Gastroesophageal sphincter (tissue), 4 donors: ENCODE measurements around the gene SPRR5. TPM values are rescaled to one million over a fixed set of nuclear protein-coding genes. Genes with fewer than 3 reads are reported as not detected.

Experiments used
- ATAC-seq: fragments of 150-250 bp; one replicate; pipeline ENCODE4 v1.9.1; 2016; ENCODE audit warnings: mild to moderate bottlenecking, moderate library complexity
- H3K27ac ChIP-seq, 4 donors: fragments of 200-600 bp; sonication (generic) in 3 of 4; 1 replicate in 3 of 4; 2 replicates in 1 of 4; pipeline ENCODE4 v1.5.1; 2016 to 2019
- H3K27me3 ChIP-seq: fragments of 200-600 bp; sonication (generic); one replicate; pipeline ENCODE4 v1.5.1; 2019
- H3K36me3 ChIP-seq, 2 donors: fragments of 200-600 bp; sonication (generic); one replicate each; pipeline ENCODE4 v1.5.1; 2019; ENCODE audit warnings: control low read depth in 1 of 2
- H3K4me1 ChIP-seq, 3 donors: fragments of 200-600 bp; sonication (generic); 1 replicate in 2 of 3; 2 replicates in 1 of 3; pipeline ENCODE4 v1.5.1; 2016 to 2019; ENCODE audit warnings: control low read depth in 2 of 3
- H3K4me3 ChIP-seq, 2 donors: fragments of 200-600 bp; sonication (generic); one replicate each; pipeline ENCODE4 v1.5.1; 2019; ENCODE audit warnings: mild to moderate bottlenecking in 1 of 2, moderate library complexity in 1 of 2
- H3K9me3 ChIP-seq, 3 donors: fragments of 200-600 bp; sonication (generic); one replicate each; pipeline ENCODE4 v1.5.1; 2017 to 2019; ENCODE audit warnings: control low read depth in 2 of 3
- EP300 ChIP-seq: sonication (generic); formaldehyde crosslinking; IDR thresholded peaks from one replicate; pipeline ENCODE4 v1.6.1; 2017; ENCODE audit warnings: antibody characterized with exemption, mild to moderate bottlenecking
- POLR2A ChIP-seq, 2 donors: fragments of 450-650 bp; IDR thresholded peaks; one replicate each; pipeline ENCODE4 v1.6.1; 2017; ENCODE audit warnings: antibody characterized with exemption in 2 of 2, mild to moderate bottlenecking in 2 of 2, moderate library complexity in 1 of 2
- POLR2AphosphoS5 ChIP-seq: sonication (generic); formaldehyde crosslinking; IDR thresholded peaks from one replicate; pipeline ENCODE4 v1.6.1; 2017; ENCODE audit warnings: antibody characterized with exemption
- WGBS, 2 donors: methylation state at CpG; one replicate each; pipeline ENCODE4 v1.1.5; 2018; ENCODE audit warnings: low coverage in 1 of 2; 5-methylcytosine and 5-hydroxymethylcytosine counted together
- total RNA-seq, 4 donors: library from RNA; depleted of rRNA; stranded (reverse); fragments of >200 nt; gene quantifications; one replicate each; pipeline ENCODE4 v1.1.0, GENCODE V29; 2016
- TF ChIP-seq, protein P1 (sequence below), 4 experiments: fragments of 200-600 bp in 2 of 4; fragments of 450-650 bp in 2 of 4; sonication (generic) in 1 of 4; IDR thresholded peaks; one replicate each; pipeline ENCODE4 v1.5.1; 2017 to 2019; ENCODE audit warnings: antibody characterized with exemption in 4 of 4, mild to moderate bottlenecking in 2 of 4, moderate library complexity in 2 of 4

Gene SPRR5
- not detected for total RNA-seq

- H3K27ac ChIP-seq: no peak within 1 kb of the TSS
- WGBS, 2 donors: 40 to 79% methylated on average over 1 to 2 of the region's 4 CpGs
- H3K36me3 ChIP-seq: no peaks in the 10 kb centered on the region
- TF ChIP-seq POLR2AphosphoS5: no peak
- TF ChIP-seq, protein P1, sequence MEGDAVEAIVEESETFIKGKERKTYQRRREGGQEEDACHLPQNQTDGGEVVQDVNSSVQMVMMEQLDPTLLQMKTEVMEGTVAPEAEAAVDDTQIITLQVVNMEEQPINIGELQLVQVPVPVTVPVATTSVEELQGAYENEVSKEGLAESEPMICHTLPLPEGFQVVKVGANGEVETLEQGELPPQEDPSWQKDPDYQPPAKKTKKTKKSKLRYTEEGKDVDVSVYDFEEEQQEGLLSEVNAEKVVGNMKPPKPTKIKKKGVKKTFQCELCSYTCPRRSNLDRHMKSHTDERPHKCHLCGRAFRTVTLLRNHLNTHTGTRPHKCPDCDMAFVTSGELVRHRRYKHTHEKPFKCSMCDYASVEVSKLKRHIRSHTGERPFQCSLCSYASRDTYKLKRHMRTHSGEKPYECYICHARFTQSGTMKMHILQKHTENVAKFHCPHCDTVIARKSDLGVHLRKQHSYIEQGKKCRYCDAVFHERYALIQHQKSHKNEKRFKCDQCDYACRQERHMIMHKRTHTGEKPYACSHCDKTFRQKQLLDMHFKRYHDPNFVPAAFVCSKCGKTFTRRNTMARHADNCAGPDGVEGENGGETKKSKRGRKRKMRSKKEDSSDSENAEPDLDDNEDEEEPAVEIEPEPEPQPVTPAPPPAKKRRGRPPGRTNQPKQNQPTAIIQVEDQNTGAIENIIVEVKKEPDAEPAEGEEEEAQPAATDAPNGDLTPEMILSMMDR (IDR thresholded peaks at IDR 0.05): no peak
- no peak for TF ChIP-seq EP300
- TF ChIP-seq POLR2A (IDR thresholded peaks at IDR 0.05): no peak
- no peaks in the 10 kb centered on the region for H3K9me3 ChIP-seq
- H3K27me3 ChIP-seq: no peaks in the 10 kb centered on the region
- no peaks in the 10 kb centered on the region for H3K4me1 ChIP-seq
- ATAC-seq: no peak
- H3K4me3 ChIP-seq: no peak within 1 kb of the TSS
Observed at GRCh38 chr1:152946651-152947256, at the start of gene SPRR5. Gene SPRR5 (plus strand): TSS chr1:152947206. CDS start chr1:152948555, 1,349 bp downstream.

DNA sequence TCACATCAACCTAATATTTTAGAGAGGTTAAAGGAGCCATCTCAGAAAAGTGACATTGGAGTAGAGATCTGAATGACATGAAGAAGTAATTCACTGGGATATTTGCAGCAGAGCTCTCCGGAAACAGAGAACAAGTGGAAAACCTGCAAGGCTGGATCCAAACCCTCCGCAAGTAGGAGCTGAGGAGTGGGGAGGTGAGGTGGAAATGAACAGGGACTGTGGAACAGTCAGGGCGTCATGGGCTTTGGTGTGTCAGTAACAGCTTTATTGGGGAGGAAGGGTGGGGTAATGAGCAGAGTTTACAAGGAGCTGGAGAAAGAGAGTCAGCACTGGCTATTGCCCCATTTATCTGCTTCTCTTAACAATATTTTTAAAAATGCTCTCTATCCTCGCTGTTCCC lies 48.0 kb upstream of the SPRR5 start:
- WGBS, 2 donors: 53 to 90% methylated on average over 3 to 4 of the region's 4 CpGs
- no peaks in the 10 kb centered on the region for H3K9me3 ChIP-seq
- H3K4me1 ChIP-seq: no peaks in the 10 kb centered on the region
- no peak overlapping the region for H3K4me3 ChIP-seq
- H3K36me3 ChIP-seq: no peaks in the 10 kb centered on the region
- H3K27me3 ChIP-seq: no peaks in the 10 kb centered on the region
- TF ChIP-seq EP300 (no peak), POLR2AphosphoS5 (no peak), POLR2A (IDR thresholded peaks at IDR 0.05) (no peak)
- TF ChIP-seq, protein P1 (IDR thresholded peaks at IDR 0.05): no peak
- H3K27ac ChIP-seq: no peak overlapping the region
- ATAC-seq: no peak

DNA sequence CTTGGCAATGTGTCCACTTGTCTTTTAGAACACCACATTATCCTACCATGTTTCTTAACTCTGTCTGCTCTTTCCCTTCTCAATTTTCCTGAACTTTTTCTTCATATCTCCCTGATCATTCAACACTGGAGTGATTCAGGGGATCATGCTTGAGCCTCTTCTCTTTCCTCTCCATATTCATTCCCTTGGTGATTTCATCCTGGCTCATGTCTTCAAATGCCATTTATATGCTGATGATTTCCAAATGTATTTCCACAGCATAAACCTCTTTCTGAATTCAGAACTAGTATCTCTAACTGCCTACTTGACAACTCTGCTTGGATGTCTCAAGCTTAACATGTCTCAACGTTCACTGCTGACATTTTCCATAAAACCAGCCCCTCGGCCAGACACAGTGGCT lies 47.1 kb upstream of the SPRR5 start:
- Histone ChIP-seq H3K9me3 (no peaks in the 10 kb centered on the region), H3K27ac (no peak overlapping the region), H3K4me3 (no peak overlapping the region), H3K4me1 (no peaks in the 10 kb centered on the region), H3K36me3 (no peaks in the 10 kb centered on the region), H3K27me3 (no peaks in the 10 kb centered on the region)
- ATAC-seq: no peak
- 30 to 40% methylated on average over 1 of the region's 2 CpGs for whole genome bisulfite sequencing, 2 donors
- TF ChIP-seq, protein P1 (IDR thresholded peaks at IDR 0.05): no peak
- TF ChIP-seq POLR2AphosphoS5: no peak
- no peak for TF ChIP-seq POLR2A (IDR thresholded peaks at IDR 0.05)
- no peak for TF ChIP-seq EP300

- TF ChIP-seq, protein P1 (IDR thresholded peaks at IDR 0.05): no peak
- no peak for TF ChIP-seq POLR2AphosphoS5
- TF ChIP-seq EP300: no peak
- TF ChIP-seq POLR2A (IDR thresholded peaks at IDR 0.05): no peak
- no peak for ATAC-seq
- H3K27me3 ChIP-seq: no peaks in the 10 kb centered on the region
- no peaks in the 10 kb centered on the region for H3K9me3 ChIP-seq
- no peak overlapping the region for H3K4me3 ChIP-seq
- H3K36me3 ChIP-seq: no peaks in the 10 kb centered on the region
- H3K27ac ChIP-seq: no peak overlapping the region
- H3K4me1 ChIP-seq: no peaks in the 10 kb centered on the region
- WGBS, 2 donors: 100% methylated on average over 1 to 2 of the region's 5 CpGs
Observed at GRCh38 chr1:152901631-152902030, 45.4 kb upstream of the SPRR5 start.

GRCh38 chr1:152902636-152903035 lies 44.4 kb upstream of the SPRR5 start:
- TF ChIP-seq POLR2AphosphoS5 (no peak), POLR2A (IDR thresholded peaks at IDR 0.05) (no peak), EP300 (no peak)
- TF ChIP-seq, protein P1 (IDR thresholded peaks at IDR 0.05): no peak
- no peak for ATAC-seq
- Histone ChIP-seq H3K4me3 (no peak overlapping the region), H3K36me3 (no peaks in the 10 kb centered on the region), H3K9me3 (no peaks in the 10 kb centered on the region), H3K4me1 (no peaks in the 10 kb centered on the region), H3K27ac (no peak overlapping the region), H3K27me3 (no peaks in the 10 kb centered on the region)
- WGBS, 2 donors: 60 to 87% methylated on average over 1 to 4 of the region's 4 CpGs
